ENCODE results near the gene ANAPC10.

ANAPC10 gene

DNA sequence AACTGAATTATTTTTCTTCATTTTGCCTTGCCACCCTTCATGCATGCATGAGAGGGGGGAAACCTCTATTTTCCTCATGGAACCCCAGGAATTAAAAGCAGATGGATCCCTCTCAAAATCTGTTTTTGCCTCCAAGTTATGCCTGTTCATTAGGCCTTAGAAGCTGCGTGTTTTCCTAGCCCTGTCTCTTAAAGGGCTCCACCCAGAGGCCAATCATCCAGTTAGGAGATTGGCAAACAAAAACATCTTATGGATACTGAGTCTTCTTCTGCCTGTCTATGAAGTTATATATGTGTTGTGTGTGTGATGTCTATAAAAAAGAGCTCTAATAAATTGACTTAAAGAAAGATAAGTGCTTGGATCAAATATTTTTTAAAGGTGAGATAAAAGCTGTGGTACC is 142.9 kb downstream of the ANAPC10 start:
- Histone ChIP-seq H4K8ac (ENCODE audit: low read depth, low read length) (no peak overlapping the region), H3K36me3 (ENCODE audit: control insufficient read depth, insufficient read depth, low read length) (no peaks in the 10 kb centered on the region), H3K23ac (ENCODE audit: low read length) (no peak overlapping the region), H3K79me2 (ENCODE audit: control insufficient read depth, insufficient read depth, low read length) (no peaks in the 10 kb centered on the region), H3K18ac (ENCODE audit: low read length) (no peak overlapping the region), H3K27me3 (ENCODE audit: insufficient read depth, low read length, poor library complexity) (no peaks in the 10 kb centered on the region), H3K56ac (ENCODE audit: low read length) (no peak overlapping the region), H2BK15ac (replicated peaks; ENCODE audit: low read depth) (no peak overlapping the region), H2AK5ac (ENCODE audit: low read length) (no peak overlapping the region), H3K4me3 (ENCODE audit: low read length) (no peak overlapping the region), H3K9ac (ENCODE audit: low read length) (no peak overlapping the region), H2BK120ac (ENCODE audit: low read depth, low read length) (no peak overlapping the region), H3K4me2 (ENCODE audit: low read length) (no peak overlapping the region), H4K5ac (ENCODE audit: low read length) (no peak overlapping the region), H3K4ac (ENCODE audit: low read depth, low read length) (no peak overlapping the region), H3K4me1 (ENCODE audit: control insufficient read depth, low read depth, low read length) (no peaks in the 10 kb centered on the region), H2BK5ac (ENCODE audit: low read length) (no peak overlapping the region), H3K79me1 (ENCODE audit: low read length) (no peaks in the 10 kb centered on the region), H3K27ac (ENCODE audit: low read depth, low read length) (no peak overlapping the region)
- WGBS (ENCODE audit: extremely low coverage, insufficient coverage, low lambda C conversion rate), result no CpG with 5 or more reads among the region's 1 CpG
- DNase-seq, result no peak

DNA sequence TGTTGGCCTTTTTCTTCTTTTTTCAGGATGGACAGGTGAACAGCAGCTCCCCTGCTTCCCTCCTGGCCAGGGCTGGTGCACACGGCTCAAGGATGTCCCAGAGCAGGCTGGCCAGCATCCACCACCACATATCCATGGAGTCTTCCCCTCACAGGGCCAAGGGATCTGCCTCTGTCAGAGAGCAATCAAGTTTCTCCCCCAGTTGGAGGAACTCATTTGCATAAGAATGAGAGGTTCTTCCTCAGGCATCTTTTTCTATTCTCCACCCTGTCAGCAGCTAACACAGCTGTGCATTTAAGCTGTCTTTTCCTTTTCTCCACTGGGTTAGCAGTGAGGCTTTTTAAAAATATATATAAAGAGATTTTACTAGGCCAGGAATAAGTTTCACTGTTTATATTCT is 143.8 kb downstream of the ANAPC10 start:
- no peak overlapping the region for H2AK5ac ChIP-seq (ENCODE audit: low read length)
- no peaks in the 10 kb centered on the region for H3K27me3 ChIP-seq (ENCODE audit: insufficient read depth, low read length, poor library complexity)
- H3K4me1 ChIP-seq (ENCODE audit: control insufficient read depth, low read depth, low read length), result no peaks in the 10 kb centered on the region
- no peak overlapping the region for H3K23ac ChIP-seq (ENCODE audit: low read length)
- H3K79me1 ChIP-seq (ENCODE audit: low read length), result no peaks in the 10 kb centered on the region
- no peak overlapping the region for H3K4me3 ChIP-seq (ENCODE audit: low read length)
- no peak overlapping the region for H3K4ac ChIP-seq (ENCODE audit: low read depth, low read length)
- H3K56ac ChIP-seq (ENCODE audit: low read length), result no peak overlapping the region
- no peak overlapping the region for H2BK120ac ChIP-seq (ENCODE audit: low read depth, low read length)
- no peak overlapping the region for H2BK15ac ChIP-seq (replicated peaks; ENCODE audit: low read depth)
- DNase-seq, result no peak
- no peak overlapping the region for H2BK5ac ChIP-seq (ENCODE audit: low read length)
- H3K4me2 ChIP-seq (ENCODE audit: low read length), result no peak overlapping the region
- WGBS (ENCODE audit: extremely low coverage, insufficient coverage, low lambda C conversion rate), result no CpG with 5 or more reads among the region's 1 CpG
- no peak overlapping the region for H4K5ac ChIP-seq (ENCODE audit: low read length)
- H3K27ac ChIP-seq (ENCODE audit: low read depth, low read length), result no peak overlapping the region
- no peak overlapping the region for H4K8ac ChIP-seq (ENCODE audit: low read depth, low read length)
- H3K18ac ChIP-seq (ENCODE audit: low read length), result no peak overlapping the region
- no peaks in the 10 kb centered on the region for H3K36me3 ChIP-seq (ENCODE audit: control insufficient read depth, insufficient read depth, low read length)
- H3K79me2 ChIP-seq (ENCODE audit: control insufficient read depth, insufficient read depth, low read length), result no peaks in the 10 kb centered on the region
- no peak overlapping the region for H3K9ac ChIP-seq (ENCODE audit: low read length)

- Histone ChIP-seq H3K27ac (ENCODE audit: low read depth, low read length) (no peak overlapping the region), H2AK5ac (ENCODE audit: low read length) (no peak overlapping the region), H3K18ac (ENCODE audit: low read length) (no peak overlapping the region), H3K56ac (ENCODE audit: low read length) (no peak overlapping the region), H3K36me3 (ENCODE audit: control insufficient read depth, insufficient read depth, low read length) (no peaks in the 10 kb centered on the region), H3K23ac (ENCODE audit: low read length) (no peak overlapping the region), H3K79me1 (ENCODE audit: low read length) (no peaks in the 10 kb centered on the region), H2BK120ac (ENCODE audit: low read depth, low read length) (no peak overlapping the region), H3K4me3 (ENCODE audit: low read length) (no peak overlapping the region), H4K5ac (ENCODE audit: low read length) (no peak overlapping the region), H3K9ac (ENCODE audit: low read length) (no peak overlapping the region), H3K4me1 (ENCODE audit: control insufficient read depth, low read depth, low read length) (no peaks in the 10 kb centered on the region), H2BK15ac (replicated peaks; ENCODE audit: low read depth) (no peak overlapping the region), H4K8ac (ENCODE audit: low read depth, low read length) (no peak overlapping the region), H3K4me2 (ENCODE audit: low read length) (no peak overlapping the region), H3K27me3 (ENCODE audit: insufficient read depth, low read length, poor library complexity) (no peaks in the 10 kb centered on the region), H2BK5ac (ENCODE audit: low read length) (no peak overlapping the region), H3K79me2 (ENCODE audit: control insufficient read depth, insufficient read depth, low read length) (no peaks in the 10 kb centered on the region), H3K4ac (ENCODE audit: low read depth, low read length) (no peak overlapping the region)
- no peak for DNase-seq
- WGBS (ENCODE audit: extremely low coverage, insufficient coverage, low lambda C conversion rate), result no CpG with 5 or more reads among the region's 5 CpGs
Observed at GRCh38 chr4:144948421-144948820, 149.6 kb downstream of the ANAPC10 start.

DNA sequence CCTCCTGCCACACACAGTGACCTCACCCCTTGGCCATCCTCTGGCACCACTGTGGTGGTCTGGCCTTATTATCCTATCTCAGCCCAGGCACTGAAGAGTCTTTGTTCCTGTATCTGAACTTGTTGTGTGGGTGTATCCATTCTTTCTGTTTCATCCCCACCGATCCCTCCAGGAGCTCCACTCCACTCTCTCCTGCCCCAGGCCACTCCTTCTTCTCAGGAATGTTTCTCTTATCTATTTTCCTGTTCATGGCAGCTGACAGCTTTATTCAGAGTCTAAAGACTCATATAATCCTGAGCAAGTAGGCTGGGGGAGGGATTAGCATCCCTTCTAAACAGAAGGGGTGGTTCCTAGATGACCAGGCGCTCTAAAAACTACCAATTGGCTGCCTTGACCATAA is 150.0 kb downstream of the ANAPC10 start:
- no peaks in the 10 kb centered on the region for H3K36me3 ChIP-seq (ENCODE audit: control insufficient read depth, insufficient read depth, low read length)
- H3K4ac ChIP-seq (ENCODE audit: low read depth, low read length), result no peak overlapping the region
- H2AK5ac ChIP-seq (ENCODE audit: low read length), result no peak overlapping the region
- H4K5ac ChIP-seq (ENCODE audit: low read length), result no peak overlapping the region
- WGBS (ENCODE audit: extremely low coverage, insufficient coverage, low lambda C conversion rate), result no CpG with 5 or more reads among the region's 2 CpGs
- peak; percentile 92 for DNase-seq
- no peak overlapping the region for H3K27ac ChIP-seq (ENCODE audit: low read depth, low read length)
- H2BK5ac ChIP-seq (ENCODE audit: low read length), result no peak overlapping the region
- no peaks in the 10 kb centered on the region for H3K79me2 ChIP-seq (ENCODE audit: control insufficient read depth, insufficient read depth, low read length)
- H3K4me2 ChIP-seq (ENCODE audit: low read length), result no peak overlapping the region
- no peak overlapping the region for H3K4me3 ChIP-seq (ENCODE audit: low read length)
- H3K4me1 ChIP-seq (ENCODE audit: control insufficient read depth, low read depth, low read length), result no peaks in the 10 kb centered on the region
- H3K23ac ChIP-seq (ENCODE audit: low read length), result no peak overlapping the region
- H3K18ac ChIP-seq (ENCODE audit: low read length), result no peak overlapping the region
- no peak overlapping the region for H3K9ac ChIP-seq (ENCODE audit: low read length)
- H3K56ac ChIP-seq (ENCODE audit: low read length), result no peak overlapping the region
- no peak overlapping the region for H2BK15ac ChIP-seq (replicated peaks; ENCODE audit: low read depth)
- H4K8ac ChIP-seq (ENCODE audit: low read depth, low read length), result no peak overlapping the region
- no peaks in the 10 kb centered on the region for H3K27me3 ChIP-seq (ENCODE audit: insufficient read depth, low read length, poor library complexity)
- no peaks in the 10 kb centered on the region for H3K79me1 ChIP-seq (ENCODE audit: low read length)
- no peak overlapping the region for H2BK120ac ChIP-seq (ENCODE audit: low read depth, low read length)
